ENCODE data around the gene KCNA5. TPM values are rescaled to one million over a fixed set of nuclear protein-coding genes. Genes with fewer than 3 reads are reported as not detected.

KCNA5 gene
- total and polyA plus RNA-seq, 9 of the 15 experiments (the other 6 are each of a cell fraction or from before 2014, with no cell fraction given), result not detected

DNA sequence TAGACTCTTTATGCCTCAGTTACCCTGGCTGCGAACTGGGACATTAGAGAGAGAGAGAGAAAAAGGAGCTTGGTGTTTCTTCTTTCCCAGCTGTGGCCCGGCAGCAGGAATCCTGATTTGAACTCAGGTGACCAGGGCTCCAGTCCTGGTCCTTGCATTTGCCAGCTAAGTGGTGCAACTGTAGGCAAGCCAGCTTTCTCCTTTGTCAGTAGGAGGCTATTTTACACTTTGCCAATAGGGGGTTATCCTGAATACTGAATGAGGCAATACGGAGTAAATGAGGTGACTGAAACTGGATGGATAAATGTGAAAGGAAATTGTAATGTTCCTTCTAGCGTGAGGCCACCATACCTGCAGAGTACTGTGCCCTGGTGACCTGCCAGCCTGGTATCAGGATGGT lies 27.8 kb downstream of the KCNA5 start:
- DNase-seq (ENCODE audit: extremely low read depth in 1 of 4, low spot score in 3 of 4) (no peak), FAIRE-seq (no peak), ATAC-seq (no peak)
- TF ChIP-seq ZNF124 (CRISPR knock-in tag; IDR thresholded peaks at IDR 0.05) (no peak), ZNF79 (CRISPR knock-in tag; IDR thresholded peaks at IDR 0.05; ENCODE audit: low read depth) (no peak), NR2C2 (CRISPR knock-in tag; IDR thresholded peaks at IDR 0.05) (no peak), NR2C2 (tag; IDR thresholded peaks at IDR 0.05) (no peak)
- TF ChIP-seq, protein P1, sequence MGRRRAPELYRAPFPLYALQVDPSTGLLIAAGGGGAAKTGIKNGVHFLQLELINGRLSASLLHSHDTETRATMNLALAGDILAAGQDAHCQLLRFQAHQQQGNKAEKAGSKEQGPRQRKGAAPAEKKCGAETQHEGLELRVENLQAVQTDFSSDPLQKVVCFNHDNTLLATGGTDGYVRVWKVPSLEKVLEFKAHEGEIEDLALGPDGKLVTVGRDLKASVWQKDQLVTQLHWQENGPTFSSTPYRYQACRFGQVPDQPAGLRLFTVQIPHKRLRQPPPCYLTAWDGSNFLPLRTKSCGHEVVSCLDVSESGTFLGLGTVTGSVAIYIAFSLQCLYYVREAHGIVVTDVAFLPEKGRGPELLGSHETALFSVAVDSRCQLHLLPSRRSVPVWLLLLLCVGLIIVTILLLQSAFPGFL (CRISPR knock-in tag; IDR thresholded peaks at IDR 0.05), result no peak
- in situ Hi-C loops (cut with MboI) (no loop called here), intact Hi-C loops (cut with micrococcal nuclease) (no loop called here)
- no peaks in the 10 kb centered on the region for H3K27me3 ChIP-seq (ENCODE audit: control insufficient read depth in 2 of 2, insufficient read depth in 2 of 2, low read length in 2 of 2)
- H3K36me3 ChIP-seq (ENCODE audit: control insufficient read depth, insufficient read depth, low read length), result no peaks in the 10 kb centered on the region
- no peak overlapping the region for H3K4me3 ChIP-seq
- H3K79me2 ChIP-seq (ENCODE audit: control insufficient read depth, insufficient read depth, low read length), result no peaks in the 10 kb centered on the region
- WGBS (ENCODE audit: insufficient coverage, low coverage, missing lambda C conversion rate), result 0% methylated on average over 3 of the region's 4 CpGs
- H2AFZ ChIP-seq (ENCODE audit: low read depth, low read length), result no peak overlapping the region
- POLR2A ChIA-PET, result no interaction called here
- H3K9me1 ChIP-seq (ENCODE audit: control insufficient read depth, insufficient read depth, low read length), result no peaks in the 10 kb centered on the region
- no peaks in the 10 kb centered on the region for H4K20me1 ChIP-seq (replicated peaks; ENCODE audit: control insufficient read depth, insufficient read depth, low read length)
- no peaks in the 10 kb centered on the region for H3K9me3 ChIP-seq (replicated peaks; ENCODE audit: control insufficient read depth, insufficient read depth, low read depth, low read length)
- CTCF ChIA-PET (ENCODE audit: low intra/inter-chr PET ratio), result no interaction called here
- H3K4me1 ChIP-seq (replicated peaks in 1 of 2; ENCODE audit: control insufficient read depth in 2 of 2, insufficient read depth in 2 of 2, low read length in 2 of 2), result no peaks in the 10 kb centered on the region
- H3K27ac ChIP-seq (ENCODE audit: extremely low read depth, low read depth, low read length), result no peak overlapping the region
- H3K4me2 ChIP-seq (ENCODE audit: insufficient read depth, low read length), result no peak overlapping the region
- no TSS peak for BruUV-seq (replicated peaks)
- no peak overlapping the region for H3K9ac ChIP-seq (ENCODE audit: insufficient read depth in 1 of 2, low read depth in 2 of 2, low read length in 2 of 2)

DNA sequence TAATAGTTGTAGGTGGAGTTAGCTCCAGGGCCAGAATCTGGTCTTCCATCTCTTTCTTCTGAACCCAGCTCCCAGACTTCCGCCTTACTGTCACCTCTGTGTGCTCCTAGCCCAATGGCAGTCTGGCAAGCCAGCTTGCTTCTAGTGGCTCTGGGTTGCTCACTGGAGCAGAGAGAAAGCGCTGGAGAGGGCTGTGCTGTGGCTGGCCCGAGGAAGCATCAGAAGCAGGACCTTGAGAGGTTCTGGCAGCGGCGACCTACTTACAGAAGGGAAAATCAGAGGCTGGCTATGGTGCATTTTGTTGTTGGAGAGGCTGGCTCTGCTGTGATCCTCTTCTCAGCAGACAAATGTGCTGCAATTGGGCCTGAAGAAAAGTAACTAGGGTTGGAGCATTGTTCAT lies 28.6 kb downstream of the KCNA5 start:
- 3% methylated on average over 5 of the region's 5 CpGs for WGBS (ENCODE audit: insufficient coverage, low coverage, missing lambda C conversion rate)
- BruUV-seq (replicated peaks), result no TSS peak
- no peaks in the 10 kb centered on the region for H3K9me1 ChIP-seq (ENCODE audit: control insufficient read depth, insufficient read depth, low read length)
- DNase-seq (ENCODE audit: extremely low read depth in 1 of 4, low spot score in 3 of 4), result no peak
- no peak for FAIRE-seq
- H3K27ac ChIP-seq (ENCODE audit: extremely low read depth, low read depth, low read length), result no peak overlapping the region
- CTCF ChIA-PET (ENCODE audit: low intra/inter-chr PET ratio), result no interaction called here
- H3K4me3 ChIP-seq, result no peak overlapping the region
- no peaks in the 10 kb centered on the region for H3K9me3 ChIP-seq (replicated peaks; ENCODE audit: control insufficient read depth, insufficient read depth, low read depth, low read length)
- intact Hi-C loops (cut with micrococcal nuclease) (no loop called here), in situ Hi-C loops (cut with MboI) (no loop called here)
- no peak overlapping the region for H2AFZ ChIP-seq (ENCODE audit: low read depth, low read length)
- H4K20me1 ChIP-seq (replicated peaks; ENCODE audit: control insufficient read depth, insufficient read depth, low read length), result no peaks in the 10 kb centered on the region; the same call in 1 of the 2 replicates
- no peaks in the 10 kb centered on the region for H3K79me2 ChIP-seq (ENCODE audit: control insufficient read depth, insufficient read depth, low read length)
- peaks cover 0 to 5% of the 10 kb centered on the region in 2 experiments; a peak in 1 of 5 replicates for H3K27me3 ChIP-seq (ENCODE audit: control insufficient read depth in 2 of 2, insufficient read depth in 2 of 2, low read length in 2 of 2)
- no peaks in the 10 kb centered on the region for H3K36me3 ChIP-seq (ENCODE audit: control insufficient read depth, insufficient read depth, low read length)
- no peaks in the 10 kb centered on the region for H3K4me1 ChIP-seq (replicated peaks in 1 of 2; ENCODE audit: control insufficient read depth in 2 of 2, insufficient read depth in 2 of 2, low read length in 2 of 2)
- ATAC-seq, result no peak
- H3K9ac ChIP-seq (ENCODE audit: insufficient read depth in 1 of 2, low read depth in 2 of 2, low read length in 2 of 2), result no peak overlapping the region
- POLR2A ChIA-PET, result no interaction called here
- no peak overlapping the region for H3K4me2 ChIP-seq (ENCODE audit: insufficient read depth, low read length)
- TF ChIP-seq SNRNP70 (optimal IDR thresholded peaks at IDR 0.05; ENCODE audit: low read depth, low read length) (no peak), SMC3 (conservative IDR thresholded peaks at IDR 0.05; ENCODE audit: insufficient read depth, low read depth, low read length) (no peak), SUPT5H (IDR thresholded peaks at IDR 0.05) (no peak), TGIF2 (CRISPR knock-in tag; IDR thresholded peaks at IDR 0.05) (no peak), PYGO2 (tag; IDR thresholded peaks at IDR 0.05) (no peak), HEY1 (CRISPR knock-in tag; IDR thresholded peaks at IDR 0.05; ENCODE audit: borderline replicate concordance) (no peak), RFX1 (IDR thresholded peaks at IDR 0.05) (no peak), PHF8 (IDR thresholded peaks at IDR 0.05; ENCODE audit: borderline replicate concordance, low read length) (no peak), ZNF444 (CRISPR knock-in tag; IDR thresholded peaks at IDR 0.05) (no peak), SMAD2 (IDR thresholded peaks at IDR 0.05; ENCODE audit: low read depth, low read length) (no peak), KAT8 (IDR thresholded peaks at IDR 0.05; ENCODE audit: low read depth) (no peak)
- TF ChIP-seq, protein P2, sequence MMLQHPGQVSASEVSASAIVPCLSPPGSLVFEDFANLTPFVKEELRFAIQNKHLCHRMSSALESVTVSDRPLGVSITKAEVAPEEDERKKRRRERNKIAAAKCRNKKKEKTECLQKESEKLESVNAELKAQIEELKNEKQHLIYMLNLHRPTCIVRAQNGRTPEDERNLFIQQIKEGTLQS (IDR thresholded peaks at IDR 0.05), result no peak
- TF ChIP-seq, protein P2 (CRISPR knock-in tag; conservative IDR thresholded peaks at IDR 0.05), result no peak
